Prostate gland (tissue), 2 donors: ENCODE data around the gene STARD4. TPM values are rescaled to one million over a fixed set of nuclear protein-coding genes. Genes with fewer than 3 reads are reported as not detected.

Source experiments
- DNase-seq: peaks from one replicate; pipeline ENCODE4 v3.0.0-alpha.2; 2019; ENCODE audit warnings: low spot score
- H3K27ac ChIP-seq, 2 donors: fragments of 200-600 bp; sonication (generic); 2 replicates each; pipeline ENCODE4 v1.5.1; 2017 to 2019
- H3K27me3 ChIP-seq: fragments of 200-600 bp; sonication (generic); replicated peaks from 2 replicates; pipeline ENCODE4 v1.5.1; 2019; ENCODE audit not compliant: insufficient read depth
- H3K36me3 ChIP-seq, 2 donors: fragments of 200-600 bp; sonication (generic); 1 replicate in 1 of 2; 2 replicates in 1 of 2; pipeline versions ENCODE4 v1.5.1 to v1.8.1; 2017 to 2019
- H3K4me1 ChIP-seq: fragments of 200-600 bp; sonication (generic); replicated peaks from 2 replicates; pipeline ENCODE4 v1.5.1; 2019
- H3K4me3 ChIP-seq, 2 donors: fragments of 200-600 bp; sonication (generic); 2 replicates each; pipeline ENCODE4 v1.5.1; 2017 to 2019
- H3K9me3 ChIP-seq: fragments of 200-600 bp; sonication (generic); 2 replicates; pipeline ENCODE4 v1.5.1; 2017
- POLR2A ChIP-seq: fragments of 450-650 bp; IDR thresholded peaks from one replicate; pipeline ENCODE4 v1.6.1; 2016; ENCODE audit warnings: antibody characterized with exemption, mild to moderate bottlenecking
- POLR2AphosphoS5 ChIP-seq: sonication (generic); formaldehyde crosslinking; IDR thresholded peaks from one replicate; pipeline ENCODE4 v1.6.1; 2017; ENCODE audit warnings: antibody characterized with exemption
- WGBS: methylation state at CpG from one replicate; pipeline ENCODE4 v1.1.5; 2018; 5-methylcytosine and 5-hydroxymethylcytosine counted together
- intact Hi-C: fragments of 100-400 bp; cut with DNase I; formaldehyde crosslinking; loops from one replicate; pipeline ENCODE4 v1.14.2; 2022
- total RNA-seq, 2 donors: library from RNA; depleted of rRNA; stranded (reverse); fragments of >200 nt; gene quantifications; one replicate each; pipeline ENCODE4 v1.1.0, GENCODE V29; 2016
- TF ChIP-seq, protein P1 (sequence below), 4 experiments: fragments of 200-600 bp in 2 of 4; fragments of 450-650 bp in 2 of 4; sonication (generic) in 2 of 4; IDR thresholded peaks; 1 replicate in 3 of 4; 2 replicates in 1 of 4; pipeline ENCODE4 v1.5.1; 2016 to 2019; ENCODE audit warnings: antibody characterized with exemption in 4 of 4, mild to moderate bottlenecking in 2 of 4, moderate library complexity in 2 of 4

The STARD4 gene
- total RNA-seq, 2 donors from 2014 or later, result 12.1 to 13.4 TPM

DNA sequence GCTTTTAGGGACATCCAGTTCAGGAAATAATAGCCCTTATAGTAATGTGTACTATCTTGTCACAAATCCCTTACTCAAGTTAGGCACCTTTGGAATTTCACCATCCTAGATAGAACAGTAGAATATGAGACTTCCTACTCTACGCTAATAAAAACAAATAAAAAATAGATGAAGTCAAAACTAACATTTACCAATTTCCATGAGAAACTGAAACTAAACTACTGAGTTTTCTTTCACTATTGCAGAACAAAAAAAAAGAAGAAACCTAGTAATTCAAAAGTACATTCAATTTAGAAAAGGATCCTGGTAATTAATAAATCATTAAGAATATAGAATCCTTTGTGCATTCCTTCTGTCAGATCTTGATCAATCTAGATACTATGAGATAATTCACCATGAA is 14.0 kb downstream of the STARD4 start:
- intact Hi-C loops, result no loop called here
- Histone ChIP-seq H3K4me1 (no peaks in the 10 kb centered on the region), H3K27ac (no peak overlapping the region), H3K4me3 (no peak overlapping the region), H3K9me3 (no peaks in the 10 kb centered on the region), H3K27me3 (no peaks in the 10 kb centered on the region), H3K36me3 (no peaks in the 10 kb centered on the region)
- 49% methylated on average over 1 of the region's 1 CpG for WGBS
- no peak for DNase-seq
- TF ChIP-seq, protein P1, sequence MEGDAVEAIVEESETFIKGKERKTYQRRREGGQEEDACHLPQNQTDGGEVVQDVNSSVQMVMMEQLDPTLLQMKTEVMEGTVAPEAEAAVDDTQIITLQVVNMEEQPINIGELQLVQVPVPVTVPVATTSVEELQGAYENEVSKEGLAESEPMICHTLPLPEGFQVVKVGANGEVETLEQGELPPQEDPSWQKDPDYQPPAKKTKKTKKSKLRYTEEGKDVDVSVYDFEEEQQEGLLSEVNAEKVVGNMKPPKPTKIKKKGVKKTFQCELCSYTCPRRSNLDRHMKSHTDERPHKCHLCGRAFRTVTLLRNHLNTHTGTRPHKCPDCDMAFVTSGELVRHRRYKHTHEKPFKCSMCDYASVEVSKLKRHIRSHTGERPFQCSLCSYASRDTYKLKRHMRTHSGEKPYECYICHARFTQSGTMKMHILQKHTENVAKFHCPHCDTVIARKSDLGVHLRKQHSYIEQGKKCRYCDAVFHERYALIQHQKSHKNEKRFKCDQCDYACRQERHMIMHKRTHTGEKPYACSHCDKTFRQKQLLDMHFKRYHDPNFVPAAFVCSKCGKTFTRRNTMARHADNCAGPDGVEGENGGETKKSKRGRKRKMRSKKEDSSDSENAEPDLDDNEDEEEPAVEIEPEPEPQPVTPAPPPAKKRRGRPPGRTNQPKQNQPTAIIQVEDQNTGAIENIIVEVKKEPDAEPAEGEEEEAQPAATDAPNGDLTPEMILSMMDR (IDR thresholded peaks at IDR 0.05), result no peak
- TF ChIP-seq POLR2AphosphoS5, result no peak
- TF ChIP-seq POLR2A, result no peak

DNA sequence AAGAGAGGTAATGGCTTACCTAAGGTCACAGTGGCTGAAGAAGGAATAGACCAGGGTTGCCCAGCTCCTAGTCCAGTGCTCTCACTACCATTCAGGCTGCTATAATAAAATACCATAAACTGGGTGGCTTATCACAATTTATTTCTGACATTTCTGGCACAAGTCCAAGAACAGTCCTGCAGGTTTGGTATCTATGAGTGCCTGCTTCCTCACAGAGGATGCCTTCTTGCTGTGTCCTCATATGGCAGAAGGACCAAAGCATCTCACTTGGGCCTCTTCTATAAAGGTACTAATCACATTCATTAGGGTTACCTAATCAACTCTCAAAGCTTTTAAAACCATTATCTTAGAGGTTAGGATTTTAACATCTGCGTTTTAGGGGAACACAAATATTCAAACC is 17.2 kb downstream of the STARD4 start:
- TF ChIP-seq, protein P1 (IDR thresholded peaks at IDR 0.05), result no peak
- TF ChIP-seq POLR2AphosphoS5, result no peak
- TF ChIP-seq POLR2A, result no peak
- Histone ChIP-seq H3K4me3 (no peak overlapping the region), H3K9me3 (no peaks in the 10 kb centered on the region), H3K27me3 (no peaks in the 10 kb centered on the region), H3K36me3 (no peaks in the 10 kb centered on the region), H3K4me1 (no peaks in the 10 kb centered on the region), H3K27ac (no peak overlapping the region)
- DNase-seq, result no peak
- WGBS, result 93% methylated on average over 1 of the region's 1 CpG
- intact Hi-C loops, result no loop called here

DNA sequence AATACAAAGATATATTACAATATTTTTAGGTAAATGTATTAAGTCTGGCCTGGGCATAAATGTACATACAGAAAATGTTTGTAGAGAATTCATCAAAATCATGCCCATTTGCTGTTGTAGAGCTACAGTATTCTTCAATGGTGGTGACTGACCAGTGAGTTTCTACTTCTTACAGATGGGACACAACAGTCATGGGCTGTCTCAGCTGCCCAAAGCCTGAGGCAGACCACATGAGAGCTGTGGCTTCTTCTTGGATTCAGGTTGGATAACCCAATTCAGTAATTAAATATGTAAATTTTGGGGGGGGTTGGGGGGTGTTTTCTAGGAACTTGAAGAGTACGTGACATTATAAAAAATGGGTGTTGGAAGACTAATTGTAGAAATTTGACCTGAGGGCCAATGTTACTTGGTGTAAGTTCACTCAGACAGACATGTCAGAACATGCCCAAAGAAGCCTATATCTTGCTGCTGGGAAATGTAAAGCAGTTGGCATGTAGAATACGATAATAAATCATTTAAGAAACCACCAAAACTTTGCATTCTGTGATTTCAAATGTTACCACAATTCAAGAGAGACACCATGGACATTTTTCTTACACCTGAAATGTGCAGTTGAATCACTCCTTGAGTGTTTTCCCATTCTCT is 17.9 kb downstream of the STARD4 start:
- TF ChIP-seq POLR2AphosphoS5 (no peak), POLR2A (no peak)
- TF ChIP-seq, protein P1 (IDR thresholded peaks at IDR 0.05), result no peak
- no peaks in the 10 kb centered on the region for H3K4me1 ChIP-seq
- H3K36me3 ChIP-seq, result no peaks in the 10 kb centered on the region
- no peak overlapping the region for H3K27ac ChIP-seq
- H3K4me3 ChIP-seq, result no peak overlapping the region
- no peaks in the 10 kb centered on the region for H3K9me3 ChIP-seq
- intact Hi-C loops, result no loop called here
- no peaks in the 10 kb centered on the region for H3K27me3 ChIP-seq
- DNase-seq, result no peak
- WGBS, result 73% methylated on average over 2 of the region's 2 CpGs

DNA sequence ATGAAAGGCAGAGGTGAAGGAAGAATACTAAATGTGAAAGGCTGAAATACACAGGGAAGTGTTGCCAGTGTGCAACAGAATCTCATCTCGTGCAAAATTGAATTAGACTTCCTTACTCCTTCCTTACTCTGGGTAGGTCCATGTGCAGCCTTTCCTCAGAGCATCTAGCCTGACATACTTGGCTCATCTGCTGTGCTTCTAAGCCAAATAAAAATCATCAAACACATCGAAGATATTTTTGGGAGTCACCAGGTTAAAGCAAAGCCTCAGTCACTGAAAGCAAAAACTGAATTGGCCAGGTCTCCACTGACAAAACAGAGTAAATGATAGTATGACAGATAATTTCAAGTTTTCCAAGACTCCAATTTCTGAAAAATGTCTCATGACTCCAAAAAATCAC is 19.3 kb downstream of the STARD4 start:
- Histone ChIP-seq H3K4me1 (no peaks in the 10 kb centered on the region), H3K27ac (no peak overlapping the region), H3K4me3 (no peak overlapping the region), H3K27me3 (no peaks in the 10 kb centered on the region), H3K36me3 (no peaks in the 10 kb centered on the region), H3K9me3 (no peaks in the 10 kb centered on the region)
- 47% methylated on average over 2 of the region's 2 CpGs for WGBS
- TF ChIP-seq POLR2AphosphoS5, result no peak
- DNase-seq, result no peak
- intact Hi-C loops, result no loop called here

DNA sequence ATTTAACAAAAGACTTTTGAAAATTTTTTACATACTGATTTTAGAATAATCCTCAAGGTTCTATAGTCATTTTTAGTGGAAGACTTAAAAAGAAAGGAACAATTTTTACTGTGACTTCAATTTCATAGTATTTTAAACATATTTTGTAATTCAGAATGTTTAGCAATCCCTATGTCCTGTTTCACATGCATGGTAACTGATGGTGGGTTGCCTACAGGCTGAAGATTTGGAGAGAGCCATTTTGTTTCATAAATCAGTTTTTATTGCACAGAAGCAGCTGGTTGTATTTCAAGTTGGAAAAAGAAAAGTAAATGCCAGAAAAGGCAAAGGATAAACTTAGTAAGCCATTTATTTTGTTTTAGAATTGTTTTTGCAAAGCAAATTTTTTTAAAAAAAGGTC is 24.0 kb downstream of the STARD4 start:
- Histone ChIP-seq H3K36me3 (no peaks in the 10 kb centered on the region), H3K4me3 (no peak overlapping the region), H3K4me1 (no peaks in the 10 kb centered on the region), H3K9me3 (no peaks in the 10 kb centered on the region), H3K27me3 (no peaks in the 10 kb centered on the region), H3K27ac (no peak overlapping the region)
- DNase-seq, result no peak
- TF ChIP-seq, protein P1 (IDR thresholded peaks at IDR 0.05), result no peak
- no peak for TF ChIP-seq POLR2A
- no peak for TF ChIP-seq POLR2AphosphoS5
- intact Hi-C loops, result no loop called here
